WTC11 (cell line): Measurements from ENCODE around the gene NDUFC2. TPM values are rescaled to one million over a fixed set of nuclear protein-coding genes. Genes with fewer than 3 reads are reported as not detected.
"Not testable (repeated sequence)": the region's sequence is repeated elsewhere in the genome, so short reads cannot be mapped to it uniquely, and the experiment has no call there.

Experiments used
- ATAC-seq: fragments of 200-7000 bp; cut with Tn5 transposase; 2 replicates; pipeline ENCODE4 v1.10.0; 2021; ENCODE audit warnings: mild to moderate bottlenecking, moderate library complexity
- CTCF ChIA-PET: fragments of 300-600 bp; sonication (Branson Sonifier 250); formaldehyde crosslinking; loops from one replicate; lab custom pipeline; 2021; ENCODE audit warnings: antibody characterized with exemption; lab: Charles Lee
- POLR2A ChIA-PET: fragments of 350-600 bp; sonication (Branson Sonifier 250); formaldehyde crosslinking; loops from one replicate; lab custom pipeline; 2021; ENCODE audit warnings: antibody characterized with exemption; lab: Charles Lee
- DNase-seq: peaks from one replicate; pipeline ENCODE4 v3.0.0; 2021; ENCODE audit warnings: low spot score
- H3K27ac Mint-ChIP-seq: 2 replicates; pipeline ENCODE4 v1.8.0; 2021; ENCODE audit warnings: mixed read lengths
- H3K27me3 Mint-ChIP-seq: 2 replicates; pipeline ENCODE4 v1.8.0; 2021; ENCODE audit warnings: low read depth, mild to moderate bottlenecking, moderate library complexity, mixed read lengths
- H3K36me3 Mint-ChIP-seq: 2 replicates; pipeline ENCODE4 v1.8.0; 2021; ENCODE audit warnings: mixed read lengths
- H3K4me1 Mint-ChIP-seq: 2 replicates; pipeline ENCODE4 v1.8.0; 2022; ENCODE audit warnings: mixed read lengths
- H3K4me3 Mint-ChIP-seq: 2 replicates; pipeline ENCODE4 v1.8.0; 2021; ENCODE audit warnings: mild to moderate bottlenecking, moderate library complexity, mixed read lengths
- H3K9me3 Mint-ChIP-seq: 2 replicates; pipeline ENCODE4 v1.8.0; 2021; ENCODE audit warnings: mixed read lengths
- CREB1 ChIP-seq: sonication (generic); formaldehyde crosslinking; IDR thresholded peaks from 2 replicates; pipeline ENCODE4 v1.8.0; 2023; ENCODE audit warnings: mild to moderate bottlenecking, missing genetic modification reagents
- GABPB1 ChIP-seq: sonication (generic); formaldehyde crosslinking; IDR thresholded peaks from 2 replicates; pipeline ENCODE4 v1.8.1; 2023; ENCODE audit warnings: mild to moderate bottlenecking, missing genetic modification reagents
- JAZF1 ChIP-seq: fragments of 250-450 bp; sonication (Bioruptor Pico); IDR thresholded peaks from 2 replicates; pipeline ENCODE4 v1.9.0; 2021; ENCODE audit warnings: moderate library complexity, mild to moderate bottlenecking, inconsistent platforms
- NR2C2 ChIP-seq: sonication (generic); formaldehyde crosslinking; IDR thresholded peaks from 2 replicates; pipeline ENCODE4 v1.8.0; 2022; ENCODE audit warnings: mild to moderate bottlenecking, missing genetic modification reagents
- TEAD4 ChIP-seq: sonication (generic); formaldehyde crosslinking; IDR thresholded peaks from 2 replicates; pipeline ENCODE4 v1.8.0; 2022; ENCODE audit warnings: mild to moderate bottlenecking, missing genetic modification reagents
- ZNF263 ChIP-seq: sonication (generic); formaldehyde crosslinking; IDR thresholded peaks from 2 replicates; pipeline ENCODE4 v1.8.1; 2022; ENCODE audit warnings: low read depth, mild to moderate bottlenecking, moderate library complexity, missing genetic modification reagents
- total RNA-seq: library from RNA; stranded (reverse); gene quantifications from 3 replicates; pipeline ENCODE4 v1.2.3, GENCODE V29; 2021
- TF ChIP-seq, protein P1 (sequence below): fragments of 250-450 bp; sonication (Bioruptor Pico); conservative IDR thresholded peaks from 2 replicates; pipeline ENCODE4 v1.9.0; 2021; ENCODE audit warnings: mild to moderate bottlenecking
- TF ChIP-seq, protein P2 (sequence below): sonication (generic); formaldehyde crosslinking; IDR thresholded peaks from 2 replicates; pipeline ENCODE4 v1.8.1; 2023; ENCODE audit warnings: mild to moderate bottlenecking, missing genetic modification reagents, borderline replicate concordance
- TF ChIP-seq, protein P3 (sequence below): sonication (generic); formaldehyde crosslinking; IDR thresholded peaks from 2 replicates; pipeline ENCODE4 v1.8.0; 2022; ENCODE audit warnings: mild to moderate bottlenecking, missing genetic modification reagents
- TF ChIP-seq, protein P4 (sequence below): sonication (generic); formaldehyde crosslinking; conservative IDR thresholded peaks from 2 replicates; pipeline ENCODE4 v1.8.1; 2023; ENCODE audit warnings: mild to moderate bottlenecking, low read depth, missing genetic modification reagents, moderate library complexity
- TF ChIP-seq, protein P5 (sequence below): sonication (generic); formaldehyde crosslinking; IDR thresholded peaks from 2 replicates; pipeline ENCODE4 v1.8.1; 2022; ENCODE audit warnings: low read depth, missing genetic modification reagents, borderline replicate concordance

Gene NDUFC2
- total RNA-seq, 1 experiment from 2014 or later = 215 TPM

DNA sequence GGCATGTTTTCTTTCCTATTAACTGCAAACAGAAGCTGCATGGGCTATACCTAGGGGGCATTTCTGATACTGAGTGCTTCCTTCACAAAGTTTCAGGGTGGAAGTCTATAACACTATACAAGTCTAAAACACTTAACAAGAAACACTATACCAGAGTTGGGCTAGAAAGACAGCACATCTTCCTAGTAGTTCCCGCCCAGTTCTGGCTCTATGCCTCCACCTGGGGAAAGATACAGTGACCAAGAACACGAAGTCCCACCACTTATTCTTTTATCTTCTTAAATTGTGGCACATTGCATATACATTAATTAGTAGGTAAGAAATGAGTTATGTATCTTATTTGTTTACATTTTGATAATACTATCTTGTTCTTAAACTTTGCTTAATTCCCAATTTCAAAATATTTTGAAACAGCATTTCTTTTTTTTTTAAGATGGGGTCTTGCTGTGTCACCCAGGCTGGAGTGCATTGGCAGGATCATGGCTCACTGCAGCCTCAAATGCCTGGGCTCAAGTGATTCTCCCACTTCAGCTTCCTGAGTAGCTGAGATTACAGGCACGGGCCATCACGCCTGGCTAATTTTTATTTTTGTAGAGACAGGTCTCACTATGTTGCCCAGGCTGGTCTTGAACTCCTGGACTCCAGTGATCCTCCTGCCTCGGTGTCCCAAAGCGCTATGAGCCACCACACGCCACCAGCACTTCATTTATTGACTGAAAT, 18.2 kb upstream of the NDUFC2 start (continued):
- TF ChIP-seq, protein P1, sequence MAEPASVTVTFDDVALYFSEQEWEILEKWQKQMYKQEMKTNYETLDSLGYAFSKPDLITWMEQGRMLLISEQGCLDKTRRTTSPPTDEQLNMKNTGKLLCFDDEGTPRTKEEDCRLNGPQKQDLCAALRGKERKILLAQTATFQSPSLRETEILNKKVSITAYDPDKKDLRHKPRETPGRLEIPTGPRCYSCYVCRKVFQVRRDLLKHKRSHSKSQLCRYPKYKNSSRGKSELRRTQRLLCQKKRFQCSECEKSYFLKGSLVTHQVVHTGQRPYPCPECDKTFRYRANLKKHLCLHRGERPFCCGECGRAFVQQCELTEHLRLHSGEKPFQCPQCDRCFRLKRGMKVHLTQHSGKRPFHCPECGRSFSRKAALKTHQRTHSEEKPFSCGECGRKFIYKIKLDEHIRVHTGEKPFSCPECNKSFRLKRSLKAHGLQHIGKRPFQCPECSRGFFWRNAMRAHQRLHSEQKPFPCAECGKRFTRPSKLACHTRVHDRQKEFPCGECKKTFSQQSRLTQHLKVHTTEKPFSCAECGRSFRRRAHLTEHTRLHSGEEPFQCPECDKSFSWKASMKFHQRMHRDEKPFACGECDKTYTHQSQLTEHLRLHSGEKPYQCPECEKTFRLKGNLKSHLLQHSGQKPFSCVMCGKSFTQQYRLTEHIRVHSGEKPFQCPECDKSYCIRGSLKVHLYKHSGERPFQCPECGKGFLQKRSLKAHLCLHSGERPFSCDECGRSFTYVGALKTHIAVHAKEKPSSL (CRISPR knock-in tag) = no peak
- no peak for TF ChIP-seq CREB1 (CRISPR knock-in tag)
- no peak for TF ChIP-seq TEAD4 (CRISPR knock-in tag)
- no peak for TF ChIP-seq JAZF1
- TF ChIP-seq, protein P2, sequence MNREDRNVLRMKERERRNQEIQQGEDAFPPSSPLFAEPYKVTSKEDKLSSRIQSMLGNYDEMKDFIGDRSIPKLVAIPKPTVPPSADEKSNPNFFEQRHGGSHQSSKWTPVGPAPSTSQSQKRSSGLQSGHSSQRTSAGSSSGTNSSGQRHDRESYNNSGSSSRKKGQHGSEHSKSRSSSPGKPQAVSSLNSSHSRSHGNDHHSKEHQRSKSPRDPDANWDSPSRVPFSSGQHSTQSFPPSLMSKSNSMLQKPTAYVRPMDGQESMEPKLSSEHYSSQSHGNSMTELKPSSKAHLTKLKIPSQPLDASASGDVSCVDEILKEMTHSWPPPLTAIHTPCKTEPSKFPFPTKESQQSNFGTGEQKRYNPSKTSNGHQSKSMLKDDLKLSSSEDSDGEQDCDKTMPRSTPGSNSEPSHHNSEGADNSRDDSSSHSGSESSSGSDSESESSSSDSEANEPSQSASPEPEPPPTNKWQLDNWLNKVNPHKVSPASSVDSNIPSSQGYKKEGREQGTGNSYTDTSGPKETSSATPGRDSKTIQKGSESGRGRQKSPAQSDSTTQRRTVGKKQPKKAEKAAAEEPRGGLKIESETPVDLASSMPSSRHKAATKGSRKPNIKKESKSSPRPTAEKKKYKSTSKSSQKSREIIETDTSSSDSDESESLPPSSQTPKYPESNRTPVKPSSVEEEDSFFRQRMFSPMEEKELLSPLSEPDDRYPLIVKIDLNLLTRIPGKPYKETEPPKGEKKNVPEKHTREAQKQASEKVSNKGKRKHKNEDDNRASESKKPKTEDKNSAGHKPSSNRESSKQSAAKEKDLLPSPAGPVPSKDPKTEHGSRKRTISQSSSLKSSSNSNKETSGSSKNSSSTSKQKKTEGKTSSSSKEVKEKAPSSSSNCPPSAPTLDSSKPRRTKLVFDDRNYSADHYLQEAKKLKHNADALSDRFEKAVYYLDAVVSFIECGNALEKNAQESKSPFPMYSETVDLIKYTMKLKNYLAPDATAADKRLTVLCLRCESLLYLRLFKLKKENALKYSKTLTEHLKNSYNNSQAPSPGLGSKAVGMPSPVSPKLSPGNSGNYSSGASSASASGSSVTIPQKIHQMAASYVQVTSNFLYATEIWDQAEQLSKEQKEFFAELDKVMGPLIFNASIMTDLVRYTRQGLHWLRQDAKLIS = no peak
- TF ChIP-seq, protein P3, sequence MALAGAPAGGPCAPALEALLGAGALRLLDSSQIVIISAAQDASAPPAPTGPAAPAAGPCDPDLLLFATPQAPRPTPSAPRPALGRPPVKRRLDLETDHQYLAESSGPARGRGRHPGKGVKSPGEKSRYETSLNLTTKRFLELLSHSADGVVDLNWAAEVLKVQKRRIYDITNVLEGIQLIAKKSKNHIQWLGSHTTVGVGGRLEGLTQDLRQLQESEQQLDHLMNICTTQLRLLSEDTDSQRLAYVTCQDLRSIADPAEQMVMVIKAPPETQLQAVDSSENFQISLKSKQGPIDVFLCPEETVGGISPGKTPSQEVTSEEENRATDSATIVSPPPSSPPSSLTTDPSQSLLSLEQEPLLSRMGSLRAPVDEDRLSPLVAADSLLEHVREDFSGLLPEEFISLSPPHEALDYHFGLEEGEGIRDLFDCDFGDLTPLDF (CRISPR knock-in tag) = no peak
- TF ChIP-seq, protein P4, sequence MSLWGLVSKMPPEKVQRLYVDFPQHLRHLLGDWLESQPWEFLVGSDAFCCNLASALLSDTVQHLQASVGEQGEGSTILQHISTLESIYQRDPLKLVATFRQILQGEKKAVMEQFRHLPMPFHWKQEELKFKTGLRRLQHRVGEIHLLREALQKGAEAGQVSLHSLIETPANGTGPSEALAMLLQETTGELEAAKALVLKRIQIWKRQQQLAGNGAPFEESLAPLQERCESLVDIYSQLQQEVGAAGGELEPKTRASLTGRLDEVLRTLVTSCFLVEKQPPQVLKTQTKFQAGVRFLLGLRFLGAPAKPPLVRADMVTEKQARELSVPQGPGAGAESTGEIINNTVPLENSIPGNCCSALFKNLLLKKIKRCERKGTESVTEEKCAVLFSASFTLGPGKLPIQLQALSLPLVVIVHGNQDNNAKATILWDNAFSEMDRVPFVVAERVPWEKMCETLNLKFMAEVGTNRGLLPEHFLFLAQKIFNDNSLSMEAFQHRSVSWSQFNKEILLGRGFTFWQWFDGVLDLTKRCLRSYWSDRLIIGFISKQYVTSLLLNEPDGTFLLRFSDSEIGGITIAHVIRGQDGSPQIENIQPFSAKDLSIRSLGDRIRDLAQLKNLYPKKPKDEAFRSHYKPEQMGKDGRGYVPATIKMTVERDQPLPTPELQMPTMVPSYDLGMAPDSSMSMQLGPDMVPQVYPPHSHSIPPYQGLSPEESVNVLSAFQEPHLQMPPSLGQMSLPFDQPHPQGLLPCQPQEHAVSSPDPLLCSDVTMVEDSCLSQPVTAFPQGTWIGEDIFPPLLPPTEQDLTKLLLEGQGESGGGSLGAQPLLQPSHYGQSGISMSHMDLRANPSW = no peak
- TF ChIP-seq, protein P5, sequence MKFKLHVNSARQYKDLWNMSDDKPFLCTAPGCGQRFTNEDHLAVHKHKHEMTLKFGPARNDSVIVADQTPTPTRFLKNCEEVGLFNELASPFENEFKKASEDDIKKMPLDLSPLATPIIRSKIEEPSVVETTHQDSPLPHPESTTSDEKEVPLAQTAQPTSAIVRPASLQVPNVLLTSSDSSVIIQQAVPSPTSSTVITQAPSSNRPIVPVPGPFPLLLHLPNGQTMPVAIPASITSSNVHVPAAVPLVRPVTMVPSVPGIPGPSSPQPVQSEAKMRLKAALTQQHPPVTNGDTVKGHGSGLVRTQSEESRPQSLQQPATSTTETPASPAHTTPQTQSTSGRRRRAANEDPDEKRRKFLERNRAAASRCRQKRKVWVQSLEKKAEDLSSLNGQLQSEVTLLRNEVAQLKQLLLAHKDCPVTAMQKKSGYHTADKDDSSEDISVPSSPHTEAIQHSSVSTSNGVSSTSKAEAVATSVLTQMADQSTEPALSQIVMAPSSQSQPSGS (CRISPR knock-in tag) = no peak
- no peak for TF ChIP-seq ZNF263 (CRISPR knock-in tag)
- TF ChIP-seq, all 79 proteins: peak for 0

DNA sequence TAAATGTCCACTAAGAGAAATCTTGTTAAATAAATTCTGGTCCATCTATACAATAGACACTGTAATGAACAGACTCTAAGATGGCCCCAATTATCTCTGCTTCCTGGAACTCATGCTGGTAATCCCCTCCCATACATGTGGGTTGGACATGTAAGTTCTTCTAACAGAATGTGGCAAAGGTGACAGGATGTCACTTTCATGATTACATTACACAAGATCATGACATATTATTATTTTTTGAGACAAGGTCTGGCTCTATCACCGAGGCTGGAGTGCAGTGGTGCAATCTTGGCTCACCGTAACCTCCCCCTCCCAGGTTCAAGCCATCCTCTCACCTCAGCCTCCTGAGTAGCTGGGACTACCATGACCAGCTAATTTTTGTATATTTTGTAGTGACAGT, 14.6 kb upstream of the NDUFC2 start:
- DNase-seq (no peak), ATAC-seq (no peak)
- Mint-ChIP-seq H3K4me1 (no peaks in the 10 kb centered on the region), H3K4me3 (no peak overlapping the region), H3K36me3 (peaks cover 18% of the 10 kb centered on the region), H3K27ac (no peak overlapping the region), H3K9me3 (no peaks in the 10 kb centered on the region), H3K27me3 (no peaks in the 10 kb centered on the region)
- ChIA-PET CTCF (no interaction called here), POLR2A (no interaction called here)
- no peak for TF ChIP-seq NR2C2 (CRISPR knock-in tag)

DNA sequence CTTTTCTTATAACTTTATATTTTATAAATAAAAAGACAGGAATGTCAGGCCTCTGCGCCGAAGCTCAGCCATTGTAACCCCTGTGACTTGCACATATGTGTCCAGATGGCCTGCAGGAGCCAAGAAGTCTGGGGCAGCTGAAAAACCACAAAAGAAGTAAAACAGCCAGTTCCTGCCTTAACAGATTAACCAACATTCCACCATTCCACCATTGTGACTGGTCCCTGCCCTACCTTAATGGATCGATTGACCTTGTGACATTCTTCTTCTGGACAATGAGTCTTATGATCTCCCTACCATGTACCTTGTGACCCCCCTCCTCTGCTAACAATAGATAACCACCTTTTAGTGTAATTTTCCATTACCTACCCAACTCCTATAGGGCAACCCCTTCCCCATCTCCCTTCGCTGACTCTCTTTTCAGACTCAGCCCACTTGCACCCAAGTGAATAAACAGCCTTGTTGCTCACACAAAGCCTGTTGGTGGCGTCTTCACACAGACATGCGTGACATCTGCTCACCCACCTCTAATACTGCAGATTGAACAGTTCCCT, 6.9 kb upstream of the NDUFC2 start:
- H3K4me1 Mint-ChIP-seq, H3K27me3 Mint-ChIP-seq, CTCF ChIA-PET, H3K36me3 Mint-ChIP-seq, H3K27ac Mint-ChIP-seq, H3K4me3 Mint-ChIP-seq, DNase-seq, H3K9me3 Mint-ChIP-seq, POLR2A ChIA-PET, ATAC-seq: not testable (repeated sequence)
- TF ChIP-seq GABPB1 = peak; percentile 36; the same call in 1 of the 2 replicates
